GM10248 (cell line): ENCODE measurements around the gene CHST1.

Source experiments
- CTCF ChIA-PET: fragments of 300-600 bp; sonication (Branson Sonifier 250); formaldehyde crosslinking; extraction: SDS; loops from one replicate; lab custom pipeline; 2021; ENCODE audit warnings: antibody characterized with exemption; lab: Yijun Ruan, JAX
- POLR2A ChIA-PET: fragments of 350-650 bp; sonication (Branson Sonifier 250); formaldehyde crosslinking; extraction: SDS; loops from one replicate; lab custom pipeline; 2020; ENCODE audit warnings: antibody characterized with exemption; lab: Yijun Ruan, JAX
- DNase-seq: peaks from one replicate; pipeline ENCODE4 v3.0.0; 2012; ENCODE audit errors: extremely low spot score
- TF ChIP-seq, protein P1 (sequence below): IDR thresholded peaks from 2 replicates; pipeline ENCODE4 v1.5.1; 2012; ENCODE audit warnings: mild to moderate bottlenecking, low read depth; ENCODE audit errors: extremely low read depth, missing control alignments, control extremely low read depth

CHST1 gene

GRCh38 chr11:45675646-45676045, 10.2 kb upstream of the CHST1 start:
- DNase-seq: no peak
- TF ChIP-seq, protein P1, sequence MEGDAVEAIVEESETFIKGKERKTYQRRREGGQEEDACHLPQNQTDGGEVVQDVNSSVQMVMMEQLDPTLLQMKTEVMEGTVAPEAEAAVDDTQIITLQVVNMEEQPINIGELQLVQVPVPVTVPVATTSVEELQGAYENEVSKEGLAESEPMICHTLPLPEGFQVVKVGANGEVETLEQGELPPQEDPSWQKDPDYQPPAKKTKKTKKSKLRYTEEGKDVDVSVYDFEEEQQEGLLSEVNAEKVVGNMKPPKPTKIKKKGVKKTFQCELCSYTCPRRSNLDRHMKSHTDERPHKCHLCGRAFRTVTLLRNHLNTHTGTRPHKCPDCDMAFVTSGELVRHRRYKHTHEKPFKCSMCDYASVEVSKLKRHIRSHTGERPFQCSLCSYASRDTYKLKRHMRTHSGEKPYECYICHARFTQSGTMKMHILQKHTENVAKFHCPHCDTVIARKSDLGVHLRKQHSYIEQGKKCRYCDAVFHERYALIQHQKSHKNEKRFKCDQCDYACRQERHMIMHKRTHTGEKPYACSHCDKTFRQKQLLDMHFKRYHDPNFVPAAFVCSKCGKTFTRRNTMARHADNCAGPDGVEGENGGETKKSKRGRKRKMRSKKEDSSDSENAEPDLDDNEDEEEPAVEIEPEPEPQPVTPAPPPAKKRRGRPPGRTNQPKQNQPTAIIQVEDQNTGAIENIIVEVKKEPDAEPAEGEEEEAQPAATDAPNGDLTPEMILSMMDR: no peak
- ChIA-PET CTCF (interaction anchor here (1.7 to 2.8 kb wide), 2 partner anchors 18 to 21 kb away, joined by 6 to 13 read pairs; no protein-coding TSS in a partner anchor), POLR2A (no interaction called here)

GRCh38 chr11:45674481-45675190, 9.2 kb upstream of the CHST1 start:
- CTCF ChIA-PET: no interaction called here
- DNase-seq: no peak
- POLR2A ChIA-PET: no interaction called here
- TF ChIP-seq, protein P1: no peak

DNA sequence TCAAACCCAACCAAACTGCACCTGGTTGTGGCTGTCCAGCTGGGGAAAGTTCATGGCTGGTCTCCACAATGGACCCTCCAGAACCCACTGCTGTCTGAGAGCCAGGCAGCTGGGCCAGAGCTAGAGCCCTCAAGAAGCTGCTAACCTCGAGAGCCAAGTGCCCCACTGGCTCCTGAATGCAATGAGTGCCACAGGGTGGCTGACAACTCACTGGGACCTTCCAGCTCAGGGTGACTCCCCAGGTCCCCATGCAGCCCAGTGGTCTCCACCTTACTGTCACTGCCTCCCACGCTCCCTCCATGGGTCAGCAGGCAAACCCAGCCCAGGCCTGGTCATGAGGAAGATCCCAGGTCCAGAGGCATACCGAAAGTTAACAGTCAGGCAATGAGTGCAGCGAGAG, 8.0 kb upstream of the CHST1 start:
- TF ChIP-seq, protein P1: no peak
- ChIA-PET CTCF (interaction anchor here (1.1 kb wide), 1 partner anchor 17 kb away, joined by 3 read pairs; no protein-coding TSS in a partner anchor), POLR2A (no interaction called here)
- no peak for DNase-seq

- ChIA-PET POLR2A (no interaction called here), CTCF (interaction anchor here (1.0 to 1.2 kb wide), 3 partner anchors 16 to 99 kb away, joined by 3 read pairs; no protein-coding TSS in a partner anchor)
- DNase-seq: no peak
- TF ChIP-seq, protein P1: no peak
Observed at GRCh38 chr11:45672593-45672992, 7.2 kb upstream of the CHST1 start.

- POLR2A ChIA-PET: interaction anchor here (0.6 kb wide), 1 partner anchor 296 kb away, joined by 3 read pairs; no protein-coding TSS in a partner anchor
- no peak for DNase-seq
- CTCF ChIA-PET: interaction anchor here (1.0 to 1.2 kb wide), 2 partner anchors 16 to 100 kb away, joined by 3 read pairs; no protein-coding TSS in a partner anchor
- TF ChIP-seq, protein P1: no peak
Observed at GRCh38 chr11:45671246-45672171, 6.1 kb upstream of the CHST1 start.

DNA sequence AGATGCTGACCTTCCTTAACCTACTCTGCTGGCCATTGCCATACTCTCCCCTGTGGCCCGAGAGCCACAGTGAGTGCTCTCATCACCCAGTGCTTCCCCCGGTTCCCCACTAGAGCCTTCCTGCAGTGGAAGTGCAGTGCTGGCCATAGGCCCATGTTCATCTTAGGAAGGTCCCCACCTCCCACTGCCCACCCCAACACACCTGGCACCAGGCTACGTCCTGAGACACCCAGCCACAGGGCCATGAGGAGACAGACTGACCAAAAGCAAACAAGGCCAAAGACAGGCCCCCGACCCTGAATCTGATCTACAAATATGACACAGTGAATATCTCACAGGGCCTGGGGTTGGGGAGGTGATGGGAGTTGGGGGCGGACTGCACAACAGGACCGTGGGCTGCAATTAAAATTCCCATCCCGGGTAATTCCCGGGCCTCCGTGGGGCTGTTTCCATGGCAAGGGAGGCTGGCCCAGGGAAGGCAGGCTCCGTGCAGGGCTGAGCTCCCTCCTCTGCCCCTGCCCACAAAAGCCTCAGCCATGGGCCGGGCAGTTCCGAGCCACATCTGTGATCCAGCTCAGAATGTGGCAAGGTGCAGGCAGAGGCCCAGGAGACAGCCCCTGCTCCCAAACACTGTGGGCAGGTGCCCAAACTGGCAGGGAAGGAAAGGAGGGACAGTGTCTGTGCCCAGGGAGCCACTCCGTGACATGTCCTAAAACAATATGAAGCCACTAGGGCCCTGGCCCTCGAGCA, 5.1 kb upstream of the CHST1 start:
- POLR2A ChIA-PET: no interaction called here
- CTCF ChIA-PET: interaction anchor here (4.3 kb wide), 1 partner anchor 16 kb away, joined by 27 read pairs; no protein-coding TSS in a partner anchor

More for the DNA sequence above, 5.1 kb upstream of the CHST1 start:
- DNase-seq: no peak
- TF ChIP-seq, protein P1: no peak
